HG03354 (cell line): ENCODE data around the gene ASIP.
A peak's percentile ranks its signal among the peaks of the same experiment; 100 is the strongest.
"Not testable (repeated sequence)": the region's sequence is repeated elsewhere in the genome, so short reads cannot be mapped to it uniquely, and the experiment has no call there.

Experiments used
- ATAC-seq: cut with Tn5 transposase; IDR thresholded peaks from one replicate; pipeline ENCODE4 v1.9.1; 2021; ENCODE audit warnings: mild to moderate bottlenecking; ENCODE audit not compliant: unreplicated experiment, poor library complexity, severe bottlenecking

The ASIP gene

DNA sequence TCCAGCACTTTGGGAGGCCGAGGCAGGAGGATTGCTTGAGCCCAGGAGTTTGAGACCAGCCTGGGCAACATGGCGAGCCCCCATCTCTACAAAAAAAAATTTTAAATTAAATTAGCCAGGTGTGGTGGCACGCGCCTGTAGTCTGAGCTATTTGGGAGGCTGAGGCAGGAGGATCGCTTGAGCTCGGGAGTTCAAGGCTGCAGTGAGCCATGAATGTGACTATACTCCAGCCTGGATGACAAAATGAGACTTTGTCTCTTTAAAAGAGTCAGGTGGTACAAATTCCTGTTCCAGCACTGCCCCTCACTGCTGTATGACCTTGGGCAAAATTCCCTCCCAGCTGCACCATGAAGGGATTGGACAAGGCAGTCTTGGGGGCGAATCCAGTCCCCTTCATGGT, 33.5 kb downstream of the ASIP start:
- ATAC-seq, result no peak

DNA sequence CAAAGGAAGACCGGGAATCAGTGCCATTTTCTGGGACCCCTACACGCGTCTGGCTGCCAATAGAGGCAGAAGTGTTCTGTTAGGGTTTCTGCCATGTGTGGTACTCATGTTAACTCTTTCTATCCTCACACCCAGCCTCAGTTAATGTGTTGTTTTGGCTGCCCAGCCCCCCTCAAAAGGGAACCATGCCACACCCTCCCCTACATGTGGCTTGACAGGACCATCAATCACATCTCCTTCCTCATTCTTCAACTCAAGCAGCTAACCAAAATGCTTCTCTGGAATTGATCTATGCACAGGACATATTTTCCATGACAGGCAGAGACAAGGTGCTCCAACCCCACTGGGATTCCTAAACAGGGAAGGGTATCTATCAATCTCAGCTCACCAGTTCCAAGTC, 40.0 kb downstream of the ASIP start:
- ATAC-seq, result no peak

DNA sequence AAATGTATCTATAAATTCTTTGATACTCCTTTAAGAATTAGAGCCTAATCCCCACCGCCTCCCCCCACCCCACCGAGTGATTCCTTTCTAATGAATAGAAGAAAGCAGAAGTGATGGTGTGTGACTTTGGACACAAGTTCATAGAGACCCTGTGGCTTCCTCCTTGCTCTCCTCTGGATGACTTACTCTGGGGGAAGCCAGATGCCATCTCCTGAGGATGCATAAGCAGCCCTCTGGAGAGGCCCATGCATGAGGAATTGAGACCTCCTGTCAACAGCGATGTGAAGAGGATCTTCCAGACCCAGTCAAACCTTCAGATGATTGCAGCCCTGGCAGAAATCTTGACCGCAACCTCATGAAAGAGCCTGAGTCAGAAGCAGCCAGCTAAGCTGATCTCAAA, 40.8 kb downstream of the ASIP start:
- ATAC-seq, result no peak

DNA sequence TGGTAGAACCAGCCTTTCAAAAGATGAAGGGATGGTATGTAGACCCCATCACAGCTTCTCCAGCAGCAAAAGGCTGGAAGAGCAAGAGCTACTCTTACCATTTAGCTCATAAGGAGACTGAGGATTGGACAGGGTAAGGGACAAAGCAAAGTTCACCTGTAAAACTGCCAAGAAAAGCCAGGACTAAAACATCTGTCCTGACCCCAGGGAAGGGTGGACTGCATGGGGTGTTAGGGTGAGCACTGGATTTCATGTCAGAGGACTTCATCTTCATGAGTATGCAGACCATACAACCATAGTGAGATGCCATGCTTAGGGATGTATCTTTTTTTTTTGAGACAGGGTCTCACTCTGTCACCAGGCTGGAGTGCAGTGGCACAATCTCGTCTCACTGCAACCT, 42.6 kb downstream of the ASIP start:
- ATAC-seq, result no peak

DNA sequence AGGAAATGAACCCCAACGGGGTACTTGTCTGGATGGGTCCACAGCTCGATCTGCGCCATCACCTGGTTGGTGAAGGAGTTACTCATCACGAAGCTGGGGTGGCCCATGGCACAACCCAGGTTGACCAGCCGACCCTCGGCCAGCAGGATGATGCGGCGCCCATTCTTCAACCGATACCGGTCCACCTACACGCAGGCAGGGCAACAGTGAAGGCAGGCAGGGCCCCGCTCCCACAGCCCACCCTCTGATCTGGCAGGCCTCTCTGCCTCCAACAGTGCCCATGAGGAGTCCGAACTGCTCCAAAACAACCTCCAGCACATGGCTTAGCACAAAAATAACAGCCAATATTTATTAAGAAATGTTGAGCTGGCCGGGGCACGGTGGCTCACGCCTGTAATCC, 44.2 kb downstream of the ASIP start:
- ATAC-seq, result no peak

DNA sequence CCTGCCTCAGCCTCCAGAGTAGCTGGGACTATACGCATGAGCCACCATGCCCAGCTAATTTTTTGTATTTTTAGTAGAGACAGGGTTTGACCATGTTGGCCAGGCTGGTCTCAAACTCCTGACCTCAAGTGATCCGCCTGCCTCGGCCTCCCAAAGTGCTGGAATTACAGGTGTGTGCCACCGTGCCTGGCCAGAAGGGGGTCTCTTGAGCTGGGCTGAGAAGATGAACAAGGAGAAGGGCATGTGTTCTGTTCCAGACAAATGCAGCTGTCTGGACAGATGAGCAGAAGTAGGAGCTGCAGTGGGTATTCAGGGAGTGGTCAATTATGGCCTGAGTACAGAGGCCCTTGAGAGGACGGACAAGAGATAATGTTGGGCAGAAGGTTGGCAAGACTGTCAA, 46.3 kb downstream of the ASIP start:
- ATAC-seq, result not testable (repeated sequence)

DNA sequence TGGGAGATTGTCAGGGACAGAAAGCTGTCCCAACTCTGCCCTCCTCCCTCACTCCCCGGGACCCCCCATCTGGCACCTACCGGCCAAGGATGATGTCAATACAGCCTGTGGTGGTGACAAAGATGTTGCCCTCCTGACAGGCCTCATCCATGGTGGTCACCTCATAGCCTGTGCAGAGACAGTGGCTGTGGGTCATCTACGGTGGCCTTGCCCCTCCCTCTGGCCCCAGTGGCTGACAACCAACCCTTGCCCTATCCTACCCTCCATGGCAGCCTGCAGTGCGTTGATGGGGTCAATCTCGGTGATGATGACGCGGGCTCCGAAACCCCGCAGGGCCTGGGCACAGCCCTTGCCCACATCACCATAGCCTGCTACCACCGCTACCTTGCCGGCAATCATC, 49.2 kb downstream of the ASIP start:
- no peak for ATAC-seq

DNA sequence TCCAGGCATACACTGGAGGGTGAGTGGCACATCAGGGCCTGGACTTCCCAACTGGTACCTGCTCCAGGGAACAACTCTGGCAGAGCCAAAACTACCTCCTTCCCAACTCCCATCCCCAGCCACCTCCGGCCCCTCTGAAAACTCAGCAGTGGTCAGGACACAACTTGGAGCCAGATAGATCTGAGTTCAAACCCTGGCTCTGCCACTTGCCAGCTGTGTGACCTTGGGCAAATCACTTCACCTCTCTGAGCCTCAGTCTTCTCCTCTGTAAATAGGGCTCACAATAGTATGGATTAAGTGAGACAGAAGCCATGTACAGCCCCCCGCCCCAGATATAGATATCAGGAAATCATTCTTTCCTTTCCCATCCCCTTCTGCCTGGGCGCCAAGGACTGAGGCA, 51.3 kb downstream of the ASIP start:
- no peak for ATAC-seq

DNA sequence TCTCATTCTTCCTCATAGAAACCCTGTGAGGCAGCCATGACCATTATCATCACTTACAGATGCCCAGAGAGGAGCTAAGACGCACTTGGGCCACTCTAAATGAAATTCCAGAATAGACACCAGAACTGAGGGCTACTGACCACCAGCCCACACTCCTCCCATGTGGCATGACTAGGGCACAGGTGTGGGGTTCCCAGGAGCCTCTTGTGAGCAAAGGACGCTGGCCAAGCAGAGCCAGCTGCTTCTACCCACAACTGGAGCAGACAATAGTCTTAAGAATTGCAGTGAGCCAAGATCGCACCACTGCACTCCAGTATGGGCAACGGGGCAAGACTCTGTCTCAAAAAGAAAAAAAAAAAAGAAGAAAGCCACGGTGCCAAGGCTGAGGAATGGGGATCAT, 51.9 kb downstream of the ASIP start:
- ATAC-seq, result no peak

DNA sequence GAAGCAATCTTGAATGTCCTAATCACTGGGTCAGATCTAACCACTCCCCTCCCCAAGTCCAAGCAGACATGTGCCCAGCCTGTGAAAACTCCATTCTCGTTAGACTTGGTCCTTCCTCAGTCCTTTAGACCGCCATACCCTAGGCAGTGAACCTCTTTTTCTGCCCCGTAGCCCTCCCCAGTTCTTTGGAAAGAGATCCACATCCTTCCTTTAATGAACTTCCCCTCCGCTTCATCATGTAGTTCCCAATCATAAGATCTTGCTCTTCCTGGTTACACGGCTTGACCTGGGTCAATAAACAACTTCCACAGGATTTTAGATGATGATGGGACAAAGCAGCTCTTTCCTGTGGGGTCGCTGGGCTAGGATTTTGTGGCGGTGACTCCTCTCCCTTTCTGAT, 52.4 kb downstream of the ASIP start:
- ATAC-seq, result no peak

DNA sequence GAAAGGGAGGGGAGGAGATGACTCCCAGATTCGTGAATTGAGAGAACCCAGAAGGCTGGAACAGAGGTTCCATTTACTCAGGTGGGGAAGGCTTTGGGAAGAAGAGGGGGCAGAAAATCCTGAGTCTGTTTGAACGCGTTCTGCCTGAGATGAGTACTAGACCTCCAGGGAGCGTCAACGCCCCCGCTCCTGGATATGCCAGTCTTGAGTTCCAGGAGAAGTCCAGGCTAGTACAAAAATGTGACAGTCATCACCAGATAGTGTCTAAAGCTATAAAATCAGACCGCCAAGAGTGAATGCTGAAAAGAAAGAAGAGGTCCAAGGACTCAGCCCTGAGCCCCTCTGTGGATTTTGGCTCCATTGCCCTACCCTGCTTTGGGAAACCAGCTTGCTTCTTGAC, 53.3 kb downstream of the ASIP start:
- no peak for ATAC-seq

DNA sequence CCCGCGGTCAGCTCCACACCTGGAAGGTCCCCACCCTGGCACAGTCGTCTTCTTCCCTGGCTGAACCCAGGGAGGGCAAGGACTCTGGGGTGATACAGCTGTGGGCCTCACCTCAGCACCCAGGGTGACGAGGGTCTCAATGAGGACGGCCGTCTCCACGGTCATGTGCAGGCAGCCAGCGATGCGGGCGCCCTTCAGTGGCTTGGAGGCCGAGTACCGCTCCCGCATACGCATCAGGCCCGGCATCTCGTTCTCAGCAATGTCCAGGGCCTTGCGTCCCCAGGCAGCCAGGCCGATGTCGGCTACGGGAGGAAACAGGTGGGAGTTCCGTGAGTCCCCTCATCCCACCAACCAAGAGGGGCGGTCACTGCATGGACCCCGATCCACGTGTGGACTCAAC, 54.1 kb downstream of the ASIP start:
- no peak for ATAC-seq

DNA sequence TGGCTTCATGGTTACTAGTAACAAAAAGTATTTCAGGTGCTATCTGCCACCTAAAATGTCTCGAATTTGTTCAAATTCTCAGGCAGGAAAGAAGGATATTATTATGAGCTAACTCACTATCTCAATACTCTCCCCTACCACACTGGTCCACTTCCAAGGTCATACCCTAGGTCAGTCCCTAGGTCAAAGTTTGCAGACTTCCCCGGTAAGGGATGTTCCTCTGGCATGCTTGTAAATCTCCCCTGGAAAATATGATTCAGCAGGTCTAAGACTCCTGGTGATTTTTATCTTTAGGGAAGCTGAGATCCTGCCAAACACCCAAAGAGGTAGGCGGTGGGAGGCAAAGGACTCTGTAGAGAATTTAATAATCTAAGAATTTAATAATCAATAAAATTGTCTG, 55.2 kb downstream of the ASIP start:
- ATAC-seq, result no peak

DNA sequence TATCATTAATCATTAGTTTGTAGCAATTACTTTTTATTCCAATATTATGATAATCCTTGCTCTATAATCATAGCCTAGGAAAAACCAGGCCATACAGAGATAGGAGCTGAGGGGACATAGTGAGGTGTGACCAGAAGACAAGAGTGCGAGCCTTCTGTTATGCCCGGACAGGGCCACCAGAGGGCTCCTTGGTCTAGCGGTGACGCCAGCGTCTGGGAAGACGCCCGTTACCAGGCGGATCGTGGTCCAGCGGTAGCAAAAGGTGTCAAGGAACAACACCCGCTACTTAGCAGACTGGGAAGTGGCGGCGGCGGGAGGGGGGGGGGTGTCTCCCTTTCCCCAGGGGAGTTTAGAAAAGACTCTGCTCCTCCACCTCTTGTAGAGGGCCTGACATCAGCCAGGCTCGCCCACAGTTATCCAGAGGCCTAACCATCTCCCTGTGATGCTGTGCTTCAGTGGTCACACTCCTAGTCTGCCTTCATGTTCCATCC, 57.1 kb downstream of the ASIP start:
- ATAC-seq, result not testable (repeated sequence)

DNA sequence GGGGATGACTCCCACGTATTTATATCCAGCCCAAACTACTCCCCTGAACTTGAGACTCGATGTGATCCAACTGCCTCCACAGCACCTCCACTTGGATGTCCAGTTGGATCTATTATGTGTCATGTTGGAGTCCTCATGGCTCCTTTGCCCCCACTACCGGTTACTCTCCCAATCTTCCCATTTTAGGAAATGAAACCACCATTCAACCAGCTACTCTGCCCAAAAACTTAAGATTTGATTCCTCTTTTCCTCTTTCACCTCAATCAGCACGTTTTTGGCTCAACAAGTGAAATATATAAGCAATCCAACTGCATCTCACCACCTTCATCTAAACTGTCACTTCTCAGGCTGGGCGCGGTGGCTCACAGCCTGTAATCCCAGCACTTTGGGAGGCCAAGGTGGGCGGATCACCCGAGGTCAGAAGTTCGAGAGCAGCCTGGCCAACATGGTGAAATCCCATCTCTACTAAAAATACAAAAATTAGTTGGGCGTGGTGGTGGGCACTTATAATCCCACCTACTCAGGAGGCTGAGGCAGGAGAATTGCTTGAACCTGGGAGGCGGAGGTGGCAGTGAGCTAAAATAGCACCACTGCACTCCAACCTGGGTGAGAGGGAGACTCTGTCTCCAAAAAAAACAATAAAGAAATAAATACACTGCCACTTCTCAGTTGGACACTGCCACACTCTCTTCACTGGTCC, 58.5 kb downstream of the ASIP start:
- no peak for ATAC-seq

DNA sequence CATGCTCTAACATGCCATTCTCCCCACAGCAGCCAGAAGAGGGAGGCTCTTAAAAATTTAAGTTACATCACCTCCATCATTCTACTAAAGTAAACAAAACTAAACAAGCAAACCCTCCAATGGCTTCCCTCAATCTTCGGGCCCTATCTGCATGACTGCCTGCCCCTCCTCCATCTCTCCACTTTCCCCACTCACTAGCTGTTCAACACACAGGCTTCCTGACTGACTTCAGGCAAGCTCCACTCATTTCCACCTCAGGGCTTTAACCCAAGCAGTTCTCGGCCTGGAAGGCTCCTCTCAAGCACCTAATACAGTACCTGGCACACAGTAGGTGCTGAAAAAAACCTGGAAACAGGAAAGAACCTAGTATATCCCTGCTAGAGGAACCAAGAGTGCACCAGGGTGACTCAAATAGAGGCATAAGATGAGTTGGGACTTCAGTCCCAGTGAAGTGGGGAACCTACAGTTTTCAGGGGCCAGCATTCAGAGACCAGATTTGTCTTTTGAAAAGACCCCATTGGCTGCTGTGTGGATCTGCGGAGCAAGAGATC, 59.1 kb downstream of the ASIP start:
- no peak for ATAC-seq

DNA sequence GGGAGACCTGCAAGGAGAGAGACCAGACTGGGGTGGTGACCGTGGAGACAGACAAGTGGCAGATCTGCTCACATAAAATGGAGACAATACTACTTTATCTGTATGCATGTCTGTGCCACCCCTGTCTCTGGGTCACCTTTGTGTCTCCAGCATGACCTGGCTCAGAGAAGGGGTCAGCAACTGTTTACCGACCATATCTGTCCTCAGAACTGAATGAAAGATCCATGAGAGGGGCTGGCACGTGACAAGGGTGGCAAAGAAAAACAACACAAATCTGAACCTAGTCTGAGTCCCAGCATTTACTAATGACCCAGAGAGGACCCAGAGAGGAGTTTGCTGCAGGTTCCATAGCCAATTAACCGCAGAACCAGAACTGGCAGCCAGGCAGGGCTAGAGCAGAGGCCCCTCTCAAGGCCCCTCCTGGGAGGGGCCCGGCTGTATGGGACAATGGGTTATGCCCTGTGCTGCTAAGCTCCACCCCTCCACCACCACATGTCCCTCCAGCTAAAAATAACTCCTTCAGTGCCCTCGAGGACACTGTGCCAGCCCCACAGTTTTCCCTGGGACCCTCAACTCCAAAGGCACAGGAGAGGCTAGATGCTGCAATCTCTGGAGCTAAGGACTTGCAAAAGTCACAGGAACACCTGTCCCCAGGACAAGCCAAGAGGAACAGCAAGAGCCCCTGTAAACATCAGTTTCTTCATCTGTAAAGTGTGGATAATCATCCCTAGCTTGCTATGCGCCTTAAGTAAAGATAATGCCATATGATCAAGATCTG, 59.8 kb downstream of the ASIP start:
- no peak for ATAC-seq

DNA sequence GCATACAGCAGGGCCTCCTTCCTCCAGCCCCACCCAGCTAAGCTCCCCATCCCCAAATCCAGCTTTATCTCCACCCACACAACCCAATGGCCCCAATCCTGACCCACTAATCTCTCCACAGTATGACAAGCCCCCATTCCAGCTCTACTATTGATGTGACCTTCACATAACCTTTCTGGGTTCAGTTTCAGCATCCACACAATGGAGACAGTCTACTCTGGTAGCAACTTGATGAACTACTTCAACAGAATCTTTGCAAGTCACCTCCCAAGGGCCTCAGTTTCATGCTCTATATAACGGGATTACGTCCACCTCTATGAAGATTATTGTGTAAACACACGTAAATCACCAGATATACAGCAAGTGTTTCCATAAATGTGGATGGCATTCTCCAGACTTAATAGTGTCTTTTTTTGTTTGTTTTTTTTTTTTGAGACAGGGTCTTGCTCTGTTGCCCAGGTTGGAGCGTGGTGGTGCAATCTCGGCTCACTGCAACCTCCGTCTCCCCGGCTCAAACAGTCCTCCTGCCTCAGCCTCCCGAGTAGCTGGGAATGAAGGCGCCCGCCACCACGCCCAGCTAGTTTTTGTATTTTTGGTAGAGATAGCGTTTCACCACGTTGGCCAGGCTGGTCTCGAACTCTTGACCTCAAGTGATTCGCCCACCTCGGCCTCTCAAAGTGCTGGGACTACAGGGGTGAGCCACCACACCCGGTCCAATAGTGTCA, 60.5 kb downstream of the ASIP start:
- no peak for ATAC-seq

DNA sequence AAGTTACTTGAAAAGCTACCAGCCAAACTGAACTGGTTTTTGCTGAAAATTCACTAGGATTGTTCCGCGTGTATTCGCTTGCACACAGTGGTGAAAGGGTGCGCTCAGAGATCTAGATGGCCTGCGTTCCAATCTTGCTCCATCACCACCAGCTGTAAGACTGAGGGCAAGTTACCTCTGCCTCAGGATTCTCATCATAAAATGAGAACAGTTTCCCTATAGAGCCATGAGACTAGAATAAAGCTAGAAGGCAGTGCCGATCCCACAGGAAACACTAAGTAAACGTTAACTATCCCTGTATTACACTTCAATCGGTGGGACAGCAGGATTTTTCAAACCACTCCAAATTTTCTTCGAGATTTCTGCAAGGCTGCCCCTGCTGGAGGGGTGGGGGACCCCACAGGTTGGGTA, 61.1 kb downstream of the ASIP start:
- no peak for ATAC-seq

DNA sequence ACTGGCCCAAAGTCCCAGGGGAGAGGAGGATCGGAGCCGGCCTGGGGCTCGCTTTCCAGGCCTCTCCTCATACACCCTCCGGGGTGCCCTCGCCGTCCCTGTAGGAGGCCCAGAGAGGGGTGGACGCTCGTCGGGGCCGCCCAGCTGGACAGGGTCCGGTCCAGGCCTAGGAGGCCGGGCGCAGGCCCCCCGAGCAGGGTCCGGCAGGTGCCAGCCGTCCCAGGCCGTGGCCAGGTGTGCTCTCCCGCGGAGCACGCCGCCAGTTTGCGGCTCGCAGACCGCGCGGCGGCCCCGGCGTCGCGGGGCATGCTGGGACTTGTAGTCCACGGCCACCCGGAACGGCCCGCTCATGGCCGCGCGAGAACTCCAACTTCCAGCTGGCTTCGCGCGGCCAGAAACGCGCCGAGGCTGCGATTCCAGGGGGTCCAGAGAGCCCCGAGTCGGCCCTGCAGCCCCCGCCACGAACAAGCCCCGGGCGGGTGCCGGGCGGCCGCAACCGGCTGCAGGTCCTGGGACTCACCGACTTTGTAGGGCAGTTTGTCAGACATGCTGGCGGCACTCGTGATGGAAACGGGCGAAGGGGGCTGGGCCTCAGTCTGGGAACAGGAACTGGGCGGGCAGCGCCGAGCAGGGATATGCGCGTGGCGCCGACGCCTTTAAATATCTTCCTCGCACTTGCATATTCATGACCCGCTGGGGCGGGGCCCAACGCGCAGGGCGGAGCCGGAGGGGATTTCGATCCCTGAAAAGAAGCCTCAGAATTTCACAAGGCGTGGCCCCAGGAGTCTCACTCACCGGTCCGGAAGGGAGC, 61.7 kb downstream of the ASIP start, which contains the start of gene AHCY:
Gene AHCY (minus strand): TSS at position 633 of the 811 bp plus-strand sequence. CDS start 85 bp downstream, at position 548.
- peak; percentile 88 for ATAC-seq
